IMR-90 (cell line): ENCODE results near the gene TCF3.

Experiments
- POLR2A ChIP-seq: IDR thresholded peaks from 2 replicates; pipeline ENCODE4 v1.6.1; 2012; ENCODE audit warnings: mild to moderate bottlenecking, low read depth, low read length
- TF ChIP-seq, protein P1 (sequence below): conservative IDR thresholded peaks from 2 replicates; pipeline ENCODE4 v1.5.1; 2012; ENCODE audit warnings: mild to moderate bottlenecking, low read depth, low read length, improper control_type of control experiment

DNA sequence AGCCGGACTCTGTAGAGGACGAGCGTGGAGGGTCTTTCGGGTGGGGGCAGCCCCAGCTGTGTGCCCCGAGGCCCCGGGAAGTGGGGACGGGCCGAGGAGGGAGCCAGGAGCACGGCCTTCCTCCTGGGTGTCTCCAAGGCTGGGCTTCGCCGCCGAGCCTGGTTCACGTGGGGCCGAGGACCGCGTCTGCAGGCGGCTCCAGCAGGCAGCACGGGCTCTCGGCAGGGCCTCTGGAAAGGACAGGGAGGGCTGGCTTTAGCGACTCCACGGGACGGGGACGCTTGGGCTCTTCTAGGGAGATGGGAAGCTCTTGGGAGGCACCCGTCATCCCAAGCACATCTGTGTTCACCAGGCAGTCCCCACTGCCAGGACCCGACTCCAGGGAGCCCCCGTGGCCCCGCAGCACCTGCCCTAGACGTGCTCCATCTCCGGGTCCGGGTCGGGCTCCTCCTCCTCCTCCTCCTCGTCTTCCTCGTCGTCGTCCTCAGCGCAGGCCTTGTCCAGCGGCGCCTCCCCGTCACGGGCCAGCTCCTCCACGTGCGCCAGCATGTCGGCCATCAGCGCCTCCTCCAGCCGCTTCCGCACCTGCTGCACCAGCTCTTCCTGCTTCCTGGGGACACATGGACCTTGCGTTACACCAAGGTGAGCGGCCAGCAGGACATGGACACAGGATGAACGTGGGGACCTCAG lies 74.3 kb downstream of the TCF3 start:
- TF ChIP-seq, protein P1, sequence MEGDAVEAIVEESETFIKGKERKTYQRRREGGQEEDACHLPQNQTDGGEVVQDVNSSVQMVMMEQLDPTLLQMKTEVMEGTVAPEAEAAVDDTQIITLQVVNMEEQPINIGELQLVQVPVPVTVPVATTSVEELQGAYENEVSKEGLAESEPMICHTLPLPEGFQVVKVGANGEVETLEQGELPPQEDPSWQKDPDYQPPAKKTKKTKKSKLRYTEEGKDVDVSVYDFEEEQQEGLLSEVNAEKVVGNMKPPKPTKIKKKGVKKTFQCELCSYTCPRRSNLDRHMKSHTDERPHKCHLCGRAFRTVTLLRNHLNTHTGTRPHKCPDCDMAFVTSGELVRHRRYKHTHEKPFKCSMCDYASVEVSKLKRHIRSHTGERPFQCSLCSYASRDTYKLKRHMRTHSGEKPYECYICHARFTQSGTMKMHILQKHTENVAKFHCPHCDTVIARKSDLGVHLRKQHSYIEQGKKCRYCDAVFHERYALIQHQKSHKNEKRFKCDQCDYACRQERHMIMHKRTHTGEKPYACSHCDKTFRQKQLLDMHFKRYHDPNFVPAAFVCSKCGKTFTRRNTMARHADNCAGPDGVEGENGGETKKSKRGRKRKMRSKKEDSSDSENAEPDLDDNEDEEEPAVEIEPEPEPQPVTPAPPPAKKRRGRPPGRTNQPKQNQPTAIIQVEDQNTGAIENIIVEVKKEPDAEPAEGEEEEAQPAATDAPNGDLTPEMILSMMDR, result no peak
- TF ChIP-seq POLR2A, result no peak
